Measurements from ENCODE around the gene PHACTR1. TPM values are rescaled to one million over a fixed set of nuclear protein-coding genes. Genes with fewer than 3 reads are reported as not detected.

The PHACTR1 gene
- total RNA-seq, 2 donors from 2014 or later: 2.8 to 6.3 TPM

DNA sequence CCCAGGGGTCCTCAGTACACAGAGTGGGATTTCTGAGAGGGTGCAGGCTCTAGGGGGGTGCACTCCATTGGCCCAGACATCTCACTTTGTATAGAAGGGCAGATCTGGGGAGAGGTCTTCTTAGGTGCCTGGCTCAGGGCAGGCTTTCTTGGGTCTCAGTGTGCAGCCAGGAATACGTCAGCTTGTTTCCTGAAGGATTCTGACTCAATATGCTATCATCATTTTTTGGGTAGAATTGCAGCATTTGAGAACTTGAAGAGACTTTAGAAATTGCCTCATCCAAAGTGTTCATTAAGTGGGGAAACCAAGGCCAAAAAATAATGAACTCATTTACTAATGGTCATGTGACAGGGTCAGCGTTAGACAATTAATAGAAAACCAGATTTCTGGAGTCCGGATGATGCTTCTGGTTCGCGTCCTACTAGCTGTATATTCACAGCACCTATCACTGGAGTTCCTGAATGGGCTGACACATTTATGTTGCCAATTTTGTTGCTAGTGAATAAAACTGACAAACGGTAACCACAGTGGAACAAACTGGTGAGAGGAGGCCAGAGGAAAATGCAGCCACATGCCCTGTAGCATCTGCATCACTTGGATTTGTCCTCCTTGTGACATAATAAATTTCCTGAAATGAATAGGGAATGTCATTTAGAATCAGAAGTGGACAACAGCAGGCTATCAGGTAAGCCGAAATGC is 372.9 kb downstream of the PHACTR1 start:
- no peak for DNase-seq
- Histone ChIP-seq H3K4me3 (ENCODE audit: low read length) (no peak overlapping the region), H3K4me1 (ENCODE audit: control insufficient read depth, insufficient read depth, low read length) (no peaks in the 10 kb centered on the region), H3K27me3 (ENCODE audit: control insufficient read depth, insufficient read depth, low read length, poor library complexity, severe bottlenecking) (no peaks in the 10 kb centered on the region), H3K36me3 (ENCODE audit: control insufficient read depth, insufficient read depth, low read length) (peaks cover 4% of the 10 kb centered on the region), H3K27ac (ENCODE audit: low read depth, low read length) (no peak overlapping the region), H3K9ac (ENCODE audit: extremely low read depth, low read length, poor library complexity, severe bottlenecking) (no peak overlapping the region), H3K9me3 (ENCODE audit: control insufficient read depth, low read length) (peaks cover 4% of the 10 kb centered on the region)
- Mint-ChIP-seq H3K4me1 (peaks cover under 1% of the 10 kb centered on the region), H3K36me3 (ENCODE audit: low read depth) (peaks cover 3% of the 10 kb centered on the region), H3K27me3 (ENCODE audit: insufficient read depth) (no peaks in the 10 kb centered on the region), H3K9me3 (peaks cover 13% of the 10 kb centered on the region), H3K27ac (no peak overlapping the region), H3K4me3 (no peak overlapping the region)
- no peak for TF ChIP-seq CTCF (conservative IDR thresholded peaks at IDR 0.05)
- 94 to 95% methylated on average over 7 of the region's 7 CpGs for WGBS, 2 experiments (ENCODE audit: insufficient coverage in 1 of 2, insufficient read length in 1 of 2)

DNA sequence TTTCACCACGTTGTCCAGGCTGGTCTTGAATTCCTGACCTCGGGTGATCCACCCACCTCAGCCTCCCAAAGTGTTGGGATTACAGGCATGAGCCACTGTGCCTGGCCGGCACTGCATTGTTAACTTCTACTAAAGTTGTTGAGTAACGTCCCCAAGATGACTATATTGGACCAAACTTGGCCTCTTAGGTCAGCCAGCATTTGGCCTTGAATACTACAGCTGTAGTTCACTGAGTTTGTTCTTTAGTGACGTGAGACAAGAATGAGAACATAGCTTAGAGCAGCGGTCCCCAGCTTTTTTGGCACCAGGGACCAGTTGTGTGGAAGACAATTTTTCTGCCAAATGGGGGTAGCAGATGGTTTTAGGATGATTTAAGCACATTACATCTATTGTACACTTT is 374.6 kb downstream of the PHACTR1 start:
- no peak for TF ChIP-seq CTCF (conservative IDR thresholded peaks at IDR 0.05)
- Histone ChIP-seq H3K27me3 (ENCODE audit: control insufficient read depth, insufficient read depth, low read length, poor library complexity, severe bottlenecking) (no peaks in the 10 kb centered on the region), H3K36me3 (ENCODE audit: control insufficient read depth, insufficient read depth, low read length) (peaks cover 4% of the 10 kb centered on the region), H3K4me3 (ENCODE audit: low read length) (no peak overlapping the region), H3K27ac (ENCODE audit: low read depth, low read length) (no peak overlapping the region), H3K4me1 (ENCODE audit: control insufficient read depth, insufficient read depth, low read length) (peaks cover 3% of the 10 kb centered on the region), H3K9ac (ENCODE audit: extremely low read depth, low read length, poor library complexity, severe bottlenecking) (no peak overlapping the region), H3K9me3 (ENCODE audit: control insufficient read depth, low read length) (peaks cover 4% of the 10 kb centered on the region)
- Mint-ChIP-seq H3K4me1 (peaks cover 15% of the 10 kb centered on the region), H3K9me3 (peaks cover 13% of the 10 kb centered on the region), H3K36me3 (ENCODE audit: low read depth) (peaks cover 3% of the 10 kb centered on the region), H3K27ac (no peak overlapping the region), H3K27me3 (ENCODE audit: insufficient read depth) (no peaks in the 10 kb centered on the region), H3K4me3 (no peak overlapping the region)
- no peak for DNase-seq
- WGBS, 2 experiments (ENCODE audit: insufficient coverage in 1 of 2, insufficient read length in 1 of 2): 87 to 94% methylated on average over 6 of the region's 6 CpGs

GRCh38 chr6:13094781-13095425 is 378.3 kb downstream of the PHACTR1 start:
- 83 to 92% methylated on average over 1 to 3 of the region's 3 CpGs for WGBS, 2 experiments (ENCODE audit: insufficient coverage in 1 of 2, insufficient read length in 1 of 2)
- no peak overlapping the region for H3K27ac ChIP-seq (ENCODE audit: low read depth, low read length)

More at GRCh38 chr6:13094781-13095425, 378.3 kb downstream of the PHACTR1 start:
- Mint-ChIP-seq H3K27me3 (ENCODE audit: insufficient read depth) (no peaks in the 10 kb centered on the region), H3K4me3 (no peak overlapping the region), H3K36me3 (ENCODE audit: low read depth) (no peaks in the 10 kb centered on the region), H3K27ac (no peak overlapping the region), H3K4me1 (peaks cover 16% of the 10 kb centered on the region), H3K9me3 (peaks cover 11% of the 10 kb centered on the region)
- no peak for DNase-seq
- TF ChIP-seq CTCF (conservative IDR thresholded peaks at IDR 0.05): no peak
- H3K36me3 ChIP-seq (ENCODE audit: control insufficient read depth, insufficient read depth, low read length): no peaks in the 10 kb centered on the region
- H3K9me3 ChIP-seq (ENCODE audit: control insufficient read depth, low read length): no peaks in the 10 kb centered on the region
- H3K27me3 ChIP-seq (ENCODE audit: control insufficient read depth, insufficient read depth, low read length, poor library complexity, severe bottlenecking): no peaks in the 10 kb centered on the region
- no peak overlapping the region for H3K9ac ChIP-seq (ENCODE audit: extremely low read depth, low read length, poor library complexity, severe bottlenecking)
- H3K4me3 ChIP-seq (ENCODE audit: low read length): no peak overlapping the region
- peaks cover 3% of the 10 kb centered on the region for H3K4me1 ChIP-seq (ENCODE audit: control insufficient read depth, insufficient read depth, low read length)
